ENCODE data around the gene COA1.
"Not testable (repeated sequence)": the region's sequence is repeated elsewhere in the genome, so short reads cannot be mapped to it uniquely, and the experiment has no call there.

The COA1 gene

DNA sequence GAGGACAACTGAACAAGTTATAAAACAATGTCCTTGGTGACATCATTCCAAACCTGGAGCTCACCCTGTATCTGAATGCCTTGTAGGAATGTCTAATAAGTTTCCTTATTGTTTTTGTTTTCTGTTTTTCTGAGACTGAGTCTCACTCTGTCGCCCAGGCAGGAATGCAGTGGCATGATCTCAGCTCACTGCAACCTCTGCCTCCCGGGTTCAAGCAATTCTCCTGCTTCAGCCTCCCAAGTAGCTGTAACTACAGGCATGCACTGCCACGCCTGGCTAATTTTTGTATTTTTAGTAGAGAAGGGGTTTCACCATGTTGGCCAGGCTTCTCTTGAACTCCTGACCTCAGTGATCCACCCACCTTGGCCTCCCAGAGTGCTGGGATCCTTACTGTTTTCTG lies 2.2 kb upstream of the COA1 start:
- DNase-seq = not testable (repeated sequence)

DNA sequence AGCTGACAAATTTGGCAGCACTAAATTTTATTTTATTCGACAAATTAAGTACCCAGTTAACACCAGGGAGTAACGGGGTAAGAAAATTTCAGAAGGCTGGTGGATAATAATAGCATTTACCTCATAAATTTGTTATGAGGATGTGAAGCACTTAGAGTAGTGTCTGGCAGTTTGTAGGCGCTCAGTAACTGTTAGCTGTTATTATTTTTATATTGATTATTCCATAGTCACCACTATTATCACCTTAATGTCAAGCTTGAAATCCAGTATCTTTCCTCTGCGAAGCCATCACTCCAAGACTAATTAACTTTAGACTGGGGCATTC lies 563 bp upstream of the COA1 start:
- DNase-seq = no peak

DNA sequence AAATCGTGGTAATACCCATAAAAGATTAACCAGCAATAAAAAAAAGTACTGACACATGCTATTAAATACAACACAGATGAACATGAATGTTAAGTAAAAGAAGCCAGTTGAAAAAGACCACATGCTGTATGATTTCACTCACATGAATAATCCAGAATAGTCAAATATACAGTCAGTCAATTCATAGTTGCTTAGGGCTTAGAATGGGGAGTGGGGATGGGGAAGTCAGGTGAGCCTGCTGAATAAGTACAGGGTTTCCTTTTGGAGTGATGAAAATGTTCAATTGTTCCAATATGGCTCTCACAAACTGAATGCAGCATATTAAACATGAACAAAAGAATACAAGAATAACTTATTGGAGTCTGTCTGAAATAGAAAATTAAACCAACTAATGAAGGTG lies 1.8 kb downstream of the COA1 start:
- no peak for DNase-seq

DNA sequence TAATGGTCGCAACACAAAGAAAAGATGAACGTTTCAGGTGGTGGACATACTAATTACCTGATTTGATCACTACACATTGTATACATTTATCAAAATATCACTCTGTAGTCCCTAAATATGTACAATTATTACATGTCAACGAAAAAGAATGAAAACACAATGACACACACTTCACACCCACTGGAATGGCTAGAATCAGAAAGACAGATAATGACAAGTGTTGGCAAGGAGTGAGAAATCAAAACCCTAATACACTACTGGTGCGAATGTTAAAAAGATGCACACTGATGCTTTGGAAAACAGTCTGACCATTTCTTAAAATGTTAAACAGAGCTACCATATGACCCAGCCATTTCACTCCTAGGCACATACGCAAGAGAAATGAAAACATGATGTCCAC lies 2.3 kb downstream of the COA1 start:
- DNase-seq = no peak

DNA sequence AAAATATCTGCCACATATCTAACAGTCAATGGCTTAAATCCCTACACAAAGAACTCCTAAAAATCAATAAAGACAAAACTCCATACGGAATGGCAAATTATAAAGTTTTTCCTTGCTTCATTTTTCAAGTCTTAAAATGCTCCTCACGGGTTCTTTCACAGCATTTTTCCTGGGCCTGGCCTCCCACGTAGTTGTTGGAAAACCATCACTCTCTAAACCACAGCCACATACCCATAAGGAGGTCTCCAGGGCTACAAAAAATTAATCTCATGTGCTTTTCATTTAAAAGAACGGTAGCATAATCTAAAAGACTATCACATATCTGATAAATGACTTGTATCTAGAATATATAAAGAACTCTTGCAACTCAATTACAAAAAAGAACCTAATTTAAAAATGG lies 2.9 kb downstream of the COA1 start:
- DNase-seq = no peak

DNA sequence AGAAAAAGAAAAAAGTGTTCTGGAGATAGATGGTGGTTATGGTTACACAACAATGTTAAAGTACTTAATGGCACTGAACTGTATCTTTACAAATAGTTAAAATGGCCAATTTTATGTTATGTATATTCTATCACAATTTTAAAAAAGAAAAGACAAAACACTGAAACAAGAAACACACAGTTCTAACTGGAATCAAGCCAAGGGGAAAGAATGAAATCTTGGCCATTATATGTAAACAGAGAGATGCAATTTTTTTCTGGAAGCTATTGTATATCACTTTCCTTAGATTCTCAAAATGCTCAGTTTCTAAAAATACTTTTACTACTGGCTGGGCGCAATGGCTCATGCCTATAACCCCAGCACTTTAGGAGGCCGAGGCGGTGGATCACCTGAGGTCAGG lies 4.1 kb downstream of the COA1 start:
- DNase-seq = no peak

DNA sequence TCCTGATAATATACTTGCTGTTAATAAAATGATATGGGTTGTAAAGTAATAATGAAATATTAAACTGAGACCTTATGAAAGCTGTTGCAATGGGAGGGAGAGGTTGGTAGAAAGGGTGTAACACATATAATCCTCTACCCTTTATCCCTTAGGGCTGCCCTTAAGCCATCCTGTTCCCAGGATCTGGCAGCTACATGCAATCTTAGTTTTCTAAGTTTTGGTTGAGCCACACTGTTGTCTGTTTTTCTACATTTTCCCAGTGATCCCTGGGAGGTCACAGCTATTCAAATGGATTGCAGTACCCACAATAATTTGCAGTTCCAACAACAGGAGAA lies 6.3 kb downstream of the COA1 start:
- DNase-seq = no peak

DNA sequence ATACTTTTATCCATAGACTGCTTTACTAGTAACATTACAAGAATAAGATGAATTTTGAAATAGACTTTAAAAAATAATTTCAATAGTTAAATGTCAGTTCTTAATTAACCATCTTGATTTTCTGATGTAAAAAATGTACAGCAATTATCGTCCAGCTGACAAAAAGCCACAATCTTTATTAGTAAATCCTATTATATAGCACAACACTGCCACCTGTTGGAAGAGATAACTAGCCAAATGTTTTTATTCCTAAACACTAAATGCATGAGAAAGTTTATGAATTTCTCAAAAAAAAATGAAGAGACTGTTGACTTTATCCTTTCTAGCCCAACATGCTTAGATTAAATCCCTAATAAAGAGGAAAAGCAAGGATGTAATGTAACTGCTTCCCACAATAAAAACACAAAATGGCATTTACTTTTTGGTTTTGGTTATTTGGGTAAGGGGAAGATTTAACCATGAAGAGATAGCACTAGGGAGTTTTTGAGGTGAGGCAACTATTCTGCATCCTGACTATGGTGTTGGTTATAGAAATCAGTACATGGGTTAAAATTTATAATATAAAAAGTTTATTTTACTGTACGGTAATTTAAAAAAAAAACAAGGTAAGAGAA lies 8.0 kb downstream of the COA1 start:
- DNase-seq = no peak

DNA sequence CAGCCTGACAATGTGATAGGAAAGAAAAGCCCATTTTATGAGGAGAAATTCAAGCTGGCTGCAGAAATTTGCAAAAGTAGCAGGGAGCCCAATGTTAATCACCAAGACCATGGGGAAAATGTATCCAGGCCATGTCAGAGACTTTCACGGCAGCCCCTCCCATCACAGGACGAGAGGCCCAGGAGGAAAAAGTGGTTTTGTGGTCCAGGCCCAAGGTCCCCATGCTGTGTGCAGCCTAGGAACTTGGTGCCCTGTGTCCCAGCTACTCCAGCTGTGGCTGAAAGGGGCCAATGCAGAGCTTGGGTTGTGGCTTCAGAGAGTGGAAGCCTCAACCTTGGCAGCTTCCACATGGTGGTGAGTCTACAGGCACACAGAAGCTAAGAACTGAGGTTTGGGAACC lies 12.7 kb downstream of the COA1 start:
- DNase-seq = no peak

DNA sequence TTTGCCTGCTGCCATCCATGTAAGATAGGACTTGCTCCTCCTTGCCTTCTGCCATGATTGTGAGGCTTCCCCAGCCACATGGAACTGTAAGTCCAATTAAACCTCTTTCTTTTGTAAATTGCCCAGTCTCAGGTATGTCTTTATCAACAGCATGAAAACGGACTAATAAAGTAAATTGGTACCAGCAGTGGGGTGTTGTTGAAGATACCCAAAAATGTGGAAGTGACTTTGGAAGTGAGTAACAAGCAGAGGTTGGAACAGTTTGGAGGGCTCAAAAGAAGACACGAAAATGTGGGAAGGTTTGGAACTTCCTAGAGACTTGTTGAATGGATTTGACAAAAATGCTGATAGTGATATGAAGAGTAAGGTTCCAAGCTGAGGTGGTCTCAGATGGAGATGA lies 13.4 kb downstream of the COA1 start:
- DNase-seq = not testable (repeated sequence)

DNA sequence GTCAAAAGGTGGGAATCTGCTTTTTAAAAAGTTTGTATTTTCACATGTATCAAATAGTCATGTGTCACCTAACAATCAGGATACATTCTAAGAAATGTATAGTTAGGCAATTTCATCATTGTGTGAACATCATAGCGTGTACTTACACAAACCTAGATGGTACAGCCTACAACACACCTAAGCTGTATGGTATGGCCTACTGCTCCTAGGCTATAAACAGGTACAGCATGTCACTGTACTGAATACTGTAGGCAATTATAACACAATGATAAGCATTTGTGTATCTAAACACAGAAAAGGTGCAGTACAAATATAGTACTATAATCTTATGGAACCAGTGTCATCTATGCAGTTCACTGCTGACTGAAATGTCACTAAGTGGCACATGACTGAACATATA lies 17.8 kb downstream of the COA1 start:
- DNase-seq = no peak

DNA sequence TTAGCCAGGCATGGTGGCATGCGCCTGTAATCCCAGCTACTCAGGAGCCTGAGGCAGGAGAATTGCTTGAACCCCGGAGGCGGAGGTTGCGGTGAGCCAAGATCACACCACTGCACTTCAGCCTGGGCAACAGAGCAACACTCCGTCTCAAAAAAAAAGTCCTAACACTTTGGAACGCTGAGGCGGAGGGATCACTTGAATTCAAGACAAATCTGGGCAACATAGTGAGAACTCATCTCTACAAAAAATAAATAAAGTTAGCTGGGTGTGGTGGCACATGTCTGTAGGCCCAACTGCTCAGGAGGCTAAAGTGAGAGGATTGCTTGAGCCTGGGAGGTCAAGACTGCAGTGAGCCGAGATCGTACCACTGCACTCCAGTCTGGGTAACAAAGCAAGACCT lies 21.3 kb downstream of the COA1 start:
- DNase-seq = not testable (repeated sequence)

DNA sequence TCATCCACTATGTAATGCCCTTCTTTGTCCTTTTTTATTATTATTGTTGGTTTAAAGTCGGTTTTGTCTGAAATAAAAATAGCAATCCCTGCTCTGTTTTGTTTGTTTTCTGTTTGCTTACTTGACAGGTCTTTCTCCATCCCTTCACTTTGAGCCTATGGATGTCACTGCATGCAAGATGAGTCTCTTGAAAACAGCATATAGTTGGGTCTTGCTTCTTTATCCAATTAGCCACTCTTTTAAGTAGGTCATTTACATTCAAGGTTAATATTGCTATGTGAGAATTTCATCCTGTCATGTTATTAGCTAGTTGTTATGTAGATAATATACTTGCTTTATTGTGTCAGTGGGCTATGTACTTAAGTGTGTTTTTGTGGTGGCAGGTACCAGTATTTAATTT lies 25.8 kb downstream of the COA1 start:
- no peak for DNase-seq

DNA sequence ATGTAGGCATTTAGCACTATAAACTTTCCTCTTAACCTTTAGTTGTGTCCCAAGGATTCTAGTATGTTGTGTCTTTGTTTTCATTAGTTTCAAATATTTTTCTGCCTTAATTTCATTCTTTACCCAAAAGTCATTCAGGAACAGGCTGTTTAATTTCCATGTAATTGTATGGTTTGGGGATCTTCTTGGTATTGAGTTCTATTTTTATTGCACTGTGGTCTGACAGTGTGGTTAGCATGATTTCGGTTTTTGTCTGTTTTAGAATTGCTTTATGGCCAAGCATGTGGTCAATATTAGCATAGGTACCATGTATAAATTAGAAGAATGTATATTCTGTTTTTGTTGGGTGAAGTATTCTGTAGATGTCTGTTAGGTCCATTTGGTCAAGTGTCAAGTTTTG lies 26.3 kb downstream of the COA1 start:
- no peak for DNase-seq

DNA sequence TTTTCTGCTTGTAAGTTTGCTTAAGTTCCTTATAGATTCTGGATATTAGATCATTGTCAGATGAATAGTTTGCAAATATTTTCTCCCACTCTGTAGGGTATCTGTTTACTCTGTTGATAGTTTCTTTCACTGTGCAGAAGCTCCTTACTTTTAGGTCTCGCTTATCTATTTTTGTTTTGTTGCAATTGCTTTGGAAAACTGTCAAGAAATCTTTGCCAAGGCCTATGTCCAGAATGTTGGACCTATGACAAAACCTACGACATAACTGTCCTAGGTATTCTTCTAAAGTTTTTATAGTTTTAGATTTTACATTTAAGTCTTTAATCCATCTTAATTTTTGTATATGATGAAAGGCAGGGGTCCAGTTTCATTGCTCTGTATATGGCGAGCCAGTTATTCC lies 27.4 kb downstream of the COA1 start:
- DNase-seq = no peak

DNA sequence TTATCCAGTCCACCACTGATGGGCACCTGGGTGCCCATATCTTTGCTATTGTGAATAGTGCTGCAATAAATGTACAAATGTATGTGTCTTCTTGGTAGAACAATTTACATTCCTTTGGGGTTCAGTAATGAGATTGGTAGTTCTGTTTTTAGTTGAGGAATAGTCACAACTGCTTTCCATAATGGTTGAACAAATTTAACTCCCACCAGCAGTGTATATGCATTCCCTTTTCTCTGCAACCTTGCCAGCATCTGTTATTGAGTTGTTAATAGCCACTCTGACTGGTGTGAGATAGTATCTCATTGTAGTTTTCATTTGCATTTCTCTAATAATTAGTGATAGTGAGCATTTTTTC lies 27.8 kb downstream of the COA1 start:
- DNase-seq = no peak

DNA sequence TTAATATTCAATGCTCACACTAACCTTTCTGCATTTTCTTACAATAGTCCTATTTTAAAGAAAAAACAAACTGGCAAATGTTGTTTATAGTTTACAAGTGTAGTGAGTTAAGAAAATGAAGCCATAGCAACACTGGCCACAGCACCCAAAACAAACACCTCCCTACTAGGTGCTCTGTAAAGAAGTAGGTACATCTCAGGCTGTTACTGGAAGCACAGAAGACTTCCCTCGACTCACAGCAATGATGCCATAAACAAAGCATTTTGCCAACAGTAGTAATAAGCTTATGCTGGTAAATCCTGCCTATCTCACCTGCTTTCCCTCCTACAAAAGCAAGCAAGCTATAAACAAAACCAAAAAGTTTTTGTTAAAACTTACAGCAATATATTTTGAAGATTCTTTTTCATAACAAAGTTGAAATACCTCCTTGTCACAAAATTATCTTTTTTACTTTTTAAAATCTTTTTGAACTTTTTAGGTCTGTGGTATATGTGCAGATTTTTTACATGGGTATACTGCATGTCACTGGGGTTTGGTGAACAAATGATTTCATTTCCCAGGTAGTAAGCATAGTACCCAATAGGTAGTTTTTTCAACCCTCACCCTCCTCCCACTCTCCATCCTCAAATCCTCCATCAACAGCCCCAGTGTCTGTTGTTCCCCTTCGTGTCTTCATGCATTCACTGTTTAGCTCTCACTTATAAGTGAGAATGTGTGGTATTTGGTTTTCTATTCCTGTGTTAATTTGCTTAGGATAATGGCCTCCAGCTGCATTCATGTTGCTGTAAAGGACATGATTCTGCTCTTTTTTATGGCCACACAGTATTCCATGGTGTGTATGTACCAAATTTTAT lies 28.4 kb downstream of the COA1 start:
- DNase-seq = no peak

DNA sequence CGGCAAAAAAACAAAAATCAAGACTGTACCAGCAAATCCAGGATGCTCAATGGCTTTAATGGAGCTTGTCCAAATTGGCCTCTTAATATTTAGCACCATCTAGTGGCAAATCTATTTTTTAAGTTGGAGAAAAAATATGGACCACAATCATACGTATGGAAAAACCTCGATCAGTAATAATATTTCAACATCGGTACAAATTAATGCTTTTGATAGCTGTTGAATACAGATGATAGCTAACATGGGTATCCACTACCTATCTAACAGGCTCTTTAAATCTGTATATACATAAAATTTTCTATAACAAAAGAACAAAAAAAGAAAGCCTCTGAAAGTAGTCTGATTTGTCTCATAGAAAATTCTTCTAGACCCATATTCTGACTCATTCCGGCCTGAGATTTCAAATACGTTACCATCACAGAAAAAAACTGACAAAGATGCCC lies 29.2 kb downstream of the COA1 start:
- DNase-seq = no peak

DNA sequence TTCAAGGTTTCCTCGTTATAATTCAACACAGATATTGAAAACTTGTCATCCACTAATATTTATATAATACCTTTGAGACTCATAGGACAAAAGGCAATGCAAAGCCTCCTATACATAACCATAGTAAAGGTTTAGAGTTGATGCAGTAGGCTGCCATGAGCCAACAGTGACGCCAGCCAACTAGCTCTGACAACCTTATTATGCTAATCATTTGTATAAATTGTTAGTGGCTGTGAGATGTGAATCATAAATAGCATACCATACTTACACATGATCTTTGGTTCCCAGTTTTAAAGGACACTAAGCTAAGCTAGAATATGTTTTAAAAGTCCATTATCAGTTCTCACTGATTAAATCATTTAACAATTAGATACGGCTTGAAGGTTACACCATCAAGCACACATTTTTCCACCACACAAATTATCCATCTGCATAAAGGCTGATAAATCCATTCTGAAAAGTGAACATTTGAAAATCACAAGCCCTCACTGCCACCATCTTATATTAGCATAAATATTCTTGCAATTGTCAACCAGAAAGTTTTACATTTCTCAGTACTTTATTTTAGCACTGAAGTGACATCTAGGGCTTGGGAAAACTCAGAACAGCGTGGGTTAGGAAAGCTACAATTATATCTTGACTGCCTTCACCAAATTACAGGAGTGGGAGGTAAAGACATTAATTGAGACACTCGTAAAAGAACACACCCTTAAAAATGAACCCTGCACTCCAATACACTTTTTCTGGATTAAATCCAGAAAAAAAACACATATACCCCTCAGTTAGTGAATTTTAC lies 30.7 kb downstream of the COA1 start:
- DNase-seq = peak in 5 of 56 donors; percentile 4 to 45 (median 6)

DNA sequence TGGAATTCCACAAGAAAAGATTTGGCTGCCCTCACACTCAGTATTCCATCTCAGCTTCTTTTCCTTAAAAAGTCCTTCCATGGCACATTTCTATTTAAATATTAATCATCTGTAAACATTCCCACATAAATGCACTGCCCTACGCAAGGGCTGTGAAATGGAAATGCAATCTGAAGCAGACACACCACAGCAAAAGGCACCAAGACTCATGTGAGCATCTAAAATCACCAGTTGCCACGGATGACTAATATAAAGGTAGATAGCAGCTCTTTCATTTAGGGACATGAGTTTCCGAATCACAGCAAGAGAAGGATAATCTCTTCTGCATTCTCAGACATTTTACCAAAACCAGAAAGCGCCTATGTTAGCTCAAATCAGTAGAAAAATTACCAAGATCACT lies 31.6 kb downstream of the COA1 start:
- no peak for DNase-seq

DNA sequence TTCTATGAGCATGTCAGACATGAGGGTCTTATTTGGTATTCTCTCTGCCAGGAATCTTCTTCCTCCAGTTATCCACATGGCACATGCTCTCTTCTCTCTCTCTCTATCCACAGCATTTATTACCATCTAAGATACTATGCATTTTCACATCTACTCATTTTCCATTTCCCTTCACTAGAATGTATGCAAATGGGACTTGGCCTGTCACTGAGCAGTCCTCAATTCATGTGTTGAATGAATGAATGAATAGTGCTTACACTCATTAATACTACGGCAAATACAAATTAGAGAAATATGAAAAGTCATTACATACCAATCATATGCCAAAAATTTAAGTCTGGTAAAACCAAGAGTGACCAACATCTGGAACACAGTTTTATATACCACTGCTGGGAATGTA lies 34.0 kb downstream of the COA1 start:
- no peak for DNase-seq

DNA sequence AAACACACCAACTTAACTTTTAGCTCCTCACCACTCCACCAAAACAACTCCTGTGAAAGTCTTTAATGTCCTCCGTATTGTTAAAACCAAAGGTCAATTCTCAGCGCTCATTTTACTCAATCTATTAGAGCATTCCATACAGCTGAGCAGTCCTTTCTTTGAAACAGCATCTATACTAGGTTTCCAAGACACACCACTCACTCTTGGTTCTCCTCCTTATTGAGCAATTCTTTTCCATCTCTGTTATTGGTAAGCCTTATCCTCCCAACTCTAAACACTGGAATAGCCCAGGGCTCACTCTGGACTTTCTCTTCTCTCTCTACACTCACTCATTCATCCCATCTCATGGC lies 34.9 kb downstream of the COA1 start:
- no peak for DNase-seq

Data from nucleus accumbens (tissue), 56 donors.